MCF 10A (cell line): ENCODE measurements around the gene TSC22D1. TPM values are rescaled to one million over a fixed set of nuclear protein-coding genes. Genes with fewer than 3 reads are reported as not detected.

Experiments used
- BruUV-seq: library from RNA; stranded (reverse); fragments of 400-500 nt; replicated peaks from 2 replicates; lab custom pipeline; 2021; lab: Mats Ljungman, UMichigan
- CTCF ChIA-PET: fragments of 300-600 bp; sonication (Branson Sonifier 250); formaldehyde crosslinking; extraction: SDS; loops from one replicate; lab custom pipeline; 2021; ENCODE audit warnings: antibody characterized with exemption, inconsistent platforms; lab: Yijun Ruan, JAX
- POLR2A ChIA-PET: fragments of 300-600, 350-650 bp; sonication (Branson Sonifier 250); formaldehyde crosslinking; extraction: SDS; loops from one replicate; lab custom pipeline; 2020; ENCODE audit warnings: antibody characterized with exemption, inconsistent platforms; lab: Yijun Ruan, JAX
- DNase-seq: peaks from one replicate; pipeline ENCODE4 v3.0.0-alpha.2; 2018; ENCODE audit not compliant: unreplicated experiment
- H3K27ac Mint-ChIP-seq: one replicate; pipeline ENCODE4 v1.8.0; 2022; ENCODE audit warnings: mild to moderate bottlenecking, low read depth, mixed read lengths; ENCODE audit not compliant: unreplicated experiment
- H3K27me3 Mint-ChIP-seq: one replicate; pipeline ENCODE4 v1.8.0; 2022; ENCODE audit warnings: mixed read lengths; ENCODE audit not compliant: insufficient read depth, unreplicated experiment
- H3K36me3 Mint-ChIP-seq: one replicate; pipeline ENCODE4 v1.8.0; 2022; ENCODE audit warnings: mild to moderate bottlenecking, moderate library complexity, mixed read lengths; ENCODE audit not compliant: insufficient read depth, unreplicated experiment
- H3K4me1 Mint-ChIP-seq: one replicate; pipeline ENCODE4 v1.8.0; 2022; ENCODE audit warnings: mixed read lengths; ENCODE audit not compliant: insufficient read depth, unreplicated experiment
- H3K4me3 Mint-ChIP-seq: one replicate; pipeline ENCODE4 v1.8.0; 2022; ENCODE audit warnings: mild to moderate bottlenecking, moderate library complexity, mixed read lengths; ENCODE audit not compliant: unreplicated experiment
- H3K9me3 Mint-ChIP-seq: one replicate; pipeline ENCODE4 v1.8.0; 2022; ENCODE audit warnings: mixed read lengths; ENCODE audit not compliant: unreplicated experiment
- intact Hi-C: fragments of 100-400 bp; cut with micrococcal nuclease; formaldehyde crosslinking; loops from 2 replicates; pipeline ENCODE4 v1.14.1; 2022
- total RNA-seq: library from RNA; stranded (reverse); gene quantifications from 2 replicates; pipeline ENCODE4 v1.2.3, GENCODE V29; 2022
- TF ChIP-seq, protein P1 (sequence below): fragments of 200-600 bp; IDR thresholded peaks from one replicate; pipeline ENCODE4 v1.8.0; 2022; ENCODE audit warnings: antibody characterized with exemption, mild to moderate bottlenecking; ENCODE audit not compliant: unreplicated experiment

The TSC22D1 gene
- total RNA-seq, 1 experiment from 2014 or later: 153 TPM

DNA sequence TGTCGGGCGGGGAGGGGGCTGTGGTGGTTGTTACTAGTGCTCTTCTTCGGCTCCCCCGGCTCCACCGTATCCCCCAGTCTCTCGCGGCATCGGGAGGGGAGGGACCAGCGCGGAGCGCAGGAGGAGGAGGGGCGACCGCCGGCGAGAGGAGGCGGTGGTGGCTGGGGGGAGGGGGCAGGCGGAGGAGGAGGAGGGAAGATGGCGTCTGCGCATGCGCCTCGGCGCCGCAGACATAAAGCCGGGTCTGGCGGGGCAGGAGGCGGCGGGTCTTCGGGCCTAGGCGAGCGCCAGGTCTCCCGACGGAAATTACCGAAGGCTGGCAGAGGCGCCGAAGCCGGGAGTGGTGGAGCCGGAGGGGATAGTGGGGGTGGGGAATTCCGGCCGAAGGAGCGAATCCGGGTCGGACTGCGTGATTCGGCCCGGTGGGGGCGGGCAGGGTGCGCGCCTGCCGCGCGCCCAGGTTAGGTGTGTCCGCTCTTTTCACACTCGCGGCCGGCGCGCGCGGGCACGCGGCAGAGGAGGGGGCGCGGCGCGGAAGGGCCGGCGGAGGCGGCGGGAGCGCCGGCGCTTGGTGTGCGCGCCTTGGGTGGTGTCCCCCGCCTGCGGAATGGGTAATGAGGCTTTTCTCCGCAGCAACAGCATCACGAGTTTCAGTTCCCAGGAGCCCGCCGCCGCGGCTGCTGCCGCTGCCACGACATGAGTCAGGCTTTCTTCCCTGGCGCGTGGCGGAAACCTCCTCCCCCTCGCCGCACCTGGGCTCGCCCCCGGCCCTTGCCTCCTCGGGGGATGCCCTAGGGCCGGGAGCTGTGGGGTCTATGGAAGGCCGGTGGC lies 1.3 kb upstream of the TSC22D1 start:
- ChIA-PET POLR2A (interaction anchor here (0.7 to 1.6 kb wide), 5 partner anchors 11 to 661 kb away, joined by 3 to 5 read pairs (median 4); no protein-coding TSS in a partner anchor), CTCF (interaction anchor here (0.6 kb wide), 2 partner anchors 11 to 317 kb away, joined by 3 read pairs; no protein-coding TSS in a partner anchor)
- H3K27me3 Mint-ChIP-seq: no peaks in the 10 kb centered on the region
- H3K4me1 Mint-ChIP-seq: peaks cover 32% of the 10 kb centered on the region
- H3K4me3 Mint-ChIP-seq: peak overlapping the region; percentile 88
- intact Hi-C loops: loop anchor here (1.0 to 5.0 kb wide), 7 partner anchors 95 to 395 kb away; no protein-coding TSS in a partner anchor
- peak; percentile 94 for DNase-seq
- no TSS peak for BruUV-seq
- no peaks in the 10 kb centered on the region for H3K9me3 Mint-ChIP-seq
- peak overlapping the region; percentile 89 for H3K27ac Mint-ChIP-seq
- H3K36me3 Mint-ChIP-seq: peaks cover 7% of the 10 kb centered on the region
- TF ChIP-seq, protein P1, sequence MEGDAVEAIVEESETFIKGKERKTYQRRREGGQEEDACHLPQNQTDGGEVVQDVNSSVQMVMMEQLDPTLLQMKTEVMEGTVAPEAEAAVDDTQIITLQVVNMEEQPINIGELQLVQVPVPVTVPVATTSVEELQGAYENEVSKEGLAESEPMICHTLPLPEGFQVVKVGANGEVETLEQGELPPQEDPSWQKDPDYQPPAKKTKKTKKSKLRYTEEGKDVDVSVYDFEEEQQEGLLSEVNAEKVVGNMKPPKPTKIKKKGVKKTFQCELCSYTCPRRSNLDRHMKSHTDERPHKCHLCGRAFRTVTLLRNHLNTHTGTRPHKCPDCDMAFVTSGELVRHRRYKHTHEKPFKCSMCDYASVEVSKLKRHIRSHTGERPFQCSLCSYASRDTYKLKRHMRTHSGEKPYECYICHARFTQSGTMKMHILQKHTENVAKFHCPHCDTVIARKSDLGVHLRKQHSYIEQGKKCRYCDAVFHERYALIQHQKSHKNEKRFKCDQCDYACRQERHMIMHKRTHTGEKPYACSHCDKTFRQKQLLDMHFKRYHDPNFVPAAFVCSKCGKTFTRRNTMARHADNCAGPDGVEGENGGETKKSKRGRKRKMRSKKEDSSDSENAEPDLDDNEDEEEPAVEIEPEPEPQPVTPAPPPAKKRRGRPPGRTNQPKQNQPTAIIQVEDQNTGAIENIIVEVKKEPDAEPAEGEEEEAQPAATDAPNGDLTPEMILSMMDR: no peak

DNA sequence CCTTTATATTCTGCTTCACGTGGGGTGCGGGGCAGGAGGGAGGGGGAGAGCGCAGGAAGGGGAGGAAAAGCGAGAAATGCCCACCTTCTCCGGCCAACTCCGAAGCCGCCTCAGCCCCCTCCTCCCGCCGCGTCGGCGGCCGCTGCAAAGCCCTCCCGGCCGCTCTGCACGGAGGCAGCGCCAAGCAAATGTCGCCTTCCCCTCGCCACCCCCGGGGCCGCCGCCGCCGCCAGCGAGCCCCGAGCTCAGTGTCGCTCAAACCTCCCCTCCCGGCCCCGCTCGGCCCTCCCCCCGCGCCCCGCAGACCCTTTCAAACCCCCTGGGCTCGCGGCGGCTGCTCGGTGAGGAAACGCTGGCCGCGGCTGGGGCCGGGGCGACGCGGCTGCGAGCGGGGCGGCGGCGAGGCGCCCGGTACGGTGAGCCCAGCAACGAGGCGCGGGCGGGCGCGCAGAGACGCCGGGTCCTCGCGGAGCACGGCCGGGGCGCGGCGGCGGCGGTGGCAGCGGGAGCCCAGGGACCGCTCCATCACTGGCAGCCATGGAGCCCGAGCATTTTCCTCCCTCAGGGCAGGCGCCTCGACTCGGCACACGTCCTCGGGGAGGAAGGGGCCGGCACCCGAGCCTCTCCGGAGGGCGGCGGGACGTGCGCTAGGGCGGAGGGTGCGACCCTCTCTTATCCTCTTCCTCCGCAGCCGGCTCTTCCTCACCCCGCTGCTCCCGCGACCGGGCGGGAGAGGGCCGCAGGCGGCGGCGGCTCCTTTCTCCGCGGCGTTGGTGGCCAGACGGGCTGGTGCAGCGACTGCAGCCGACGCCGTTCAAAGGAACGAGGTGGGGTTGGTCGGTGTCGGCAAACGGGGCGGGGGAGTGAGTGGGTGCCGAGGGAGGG lies 463 bp upstream of the TSC22D1 start:
- no peaks in the 10 kb centered on the region for H3K9me3 Mint-ChIP-seq
- H3K4me1 Mint-ChIP-seq: peaks cover 37% of the 10 kb centered on the region
- TF ChIP-seq, protein P1: no peak
- H3K4me3 Mint-ChIP-seq: peak overlapping the region; percentile 88
- no peaks in the 10 kb centered on the region for H3K27me3 Mint-ChIP-seq
- no TSS peak for BruUV-seq
- H3K36me3 Mint-ChIP-seq: peaks cover 7% of the 10 kb centered on the region
- intact Hi-C loops: loop anchor here (1.0 to 5.0 kb wide), 7 partner anchors 94 to 396 kb away; no protein-coding TSS in a partner anchor
- DNase-seq: peak; percentile 8
- POLR2A ChIA-PET: interaction anchor here (0.6 to 3.5 kb wide), 7 partner anchors 10 to 294 kb away, joined by 3 to 16 read pairs (median 4); no protein-coding TSS in a partner anchor
- peak overlapping the region; percentile 89 for H3K27ac Mint-ChIP-seq
- CTCF ChIA-PET: interaction anchor here (0.6 kb wide), 1 partner anchor 235 kb away, joined by 3 read pairs; no protein-coding TSS in a partner anchor

DNA sequence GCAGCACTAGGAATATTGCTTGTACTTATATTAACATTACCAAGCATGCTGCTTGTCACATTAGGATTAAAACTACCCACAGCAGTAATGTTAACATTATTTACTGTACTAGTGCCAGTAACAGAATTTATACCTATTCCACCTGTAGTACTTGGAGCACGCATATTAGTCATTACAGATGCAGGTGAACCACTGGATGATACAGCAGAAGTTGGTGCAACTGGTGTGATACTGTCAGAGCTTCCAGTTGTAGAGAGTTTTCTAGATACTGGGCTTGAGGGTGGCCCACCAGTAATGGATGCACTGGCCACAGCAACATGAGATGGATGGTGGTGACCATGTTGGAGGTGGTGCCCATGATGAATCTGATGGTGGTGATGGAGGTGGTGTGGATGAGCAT lies 1.1 kb downstream of the TSC22D1 start:
- Mint-ChIP-seq H3K36me3 (peaks cover 7% of the 10 kb centered on the region), H3K4me1 (peaks cover 42% of the 10 kb centered on the region), H3K27ac (no peak overlapping the region), H3K27me3 (no peaks in the 10 kb centered on the region), H3K4me3 (peak overlapping the region; percentile 88), H3K9me3 (no peaks in the 10 kb centered on the region)
- ChIA-PET CTCF (interaction anchor here (0.6 to 2.2 kb wide), 7 partner anchors 35 to 436 kb away, joined by 3 to 6 read pairs (median 4); no protein-coding TSS in a partner anchor), POLR2A (interaction anchor here (0.9 to 3.5 kb wide), 7 partner anchors 8 to 241 kb away, joined by 3 to 16 read pairs (median 4); no protein-coding TSS in a partner anchor)
- DNase-seq: no peak
- intact Hi-C loops: loop anchor here (5.0 kb wide), 2 partner anchors 137 to 397 kb away; no protein-coding TSS in a partner anchor
- no TSS peak for BruUV-seq
- TF ChIP-seq, protein P1: no peak
